Activated CD8-positive, alpha-beta memory T cell treated with anti-CD3 and anti-CD28 coated beads, Interleukin-2, amount 50 U/mL, for 48 hours (primary cell): ENCODE results near the gene ARMH1.

Experiments
- DNase-seq: peaks from one replicate; pipeline ENCODE4 v3.0.0-alpha.2; 2020

ARMH1 gene

GRCh38 chr1:44670751-44671640 lies 3.5 kb upstream of the ARMH1 start:
- DNase-seq: no peak

GRCh38 chr1:44672254-44672955 lies 2.1 kb upstream of the ARMH1 start:
- DNase-seq: no peak

DNA sequence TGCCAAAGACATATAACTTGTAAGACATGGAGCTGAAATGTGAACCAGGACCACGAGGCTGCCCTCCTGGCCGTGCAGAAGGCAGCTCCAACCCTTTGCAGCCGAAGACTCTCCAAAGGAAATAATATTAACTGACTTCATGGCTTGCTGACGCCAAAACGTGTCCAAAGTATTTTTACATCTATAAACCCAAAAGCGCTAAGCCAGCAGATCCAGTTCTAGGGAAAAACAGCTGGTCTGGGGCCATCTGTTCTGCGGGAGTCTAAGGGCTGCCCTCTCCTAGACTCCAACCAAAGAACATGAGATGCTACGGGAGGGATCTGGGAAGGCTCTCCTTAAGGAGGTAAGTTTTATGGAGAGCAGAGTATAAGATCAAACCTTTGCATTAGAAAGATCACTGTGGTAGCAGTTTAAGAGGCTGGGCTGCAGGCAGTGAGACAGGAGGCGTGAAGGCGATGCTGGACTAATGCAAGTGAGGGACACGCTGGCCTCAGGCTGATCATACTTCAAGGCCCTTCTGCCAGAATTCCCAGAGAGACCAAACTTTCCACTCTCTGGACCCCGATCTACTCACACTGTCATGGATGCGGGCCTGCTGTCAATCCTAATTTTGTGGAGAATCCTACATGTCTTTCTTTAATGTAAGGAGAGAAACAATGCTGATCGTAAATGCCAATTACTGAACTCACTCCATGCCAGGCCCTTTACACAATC lies 1.4 kb upstream of the ARMH1 start:
- DNase-seq: no peak

- no peak for DNase-seq
These were observed 820 bp upstream of the ARMH1 start for GRCh38 chr1:44673675-44674112.

DNA sequence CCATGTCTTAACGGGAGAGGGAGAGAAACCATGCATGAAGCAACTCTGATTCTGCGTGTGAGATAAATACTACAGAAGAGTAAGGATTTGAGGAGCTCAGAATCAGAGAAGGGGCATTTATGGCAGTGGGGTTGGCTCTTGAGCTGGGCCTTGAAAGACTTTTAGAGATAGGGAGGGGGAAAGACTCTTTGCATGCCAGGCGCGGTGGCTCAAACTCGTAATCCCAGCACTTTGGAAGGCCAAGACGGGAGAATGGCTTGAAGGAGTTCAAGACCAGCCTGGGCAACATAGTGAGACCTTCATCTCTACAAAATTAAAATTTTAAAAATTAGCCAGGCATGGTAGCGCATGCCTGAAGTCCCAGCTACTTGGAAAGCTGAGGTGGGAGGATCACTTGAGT lies 672 bp downstream of the ARMH1 start:
- DNase-seq: no peak

DNA sequence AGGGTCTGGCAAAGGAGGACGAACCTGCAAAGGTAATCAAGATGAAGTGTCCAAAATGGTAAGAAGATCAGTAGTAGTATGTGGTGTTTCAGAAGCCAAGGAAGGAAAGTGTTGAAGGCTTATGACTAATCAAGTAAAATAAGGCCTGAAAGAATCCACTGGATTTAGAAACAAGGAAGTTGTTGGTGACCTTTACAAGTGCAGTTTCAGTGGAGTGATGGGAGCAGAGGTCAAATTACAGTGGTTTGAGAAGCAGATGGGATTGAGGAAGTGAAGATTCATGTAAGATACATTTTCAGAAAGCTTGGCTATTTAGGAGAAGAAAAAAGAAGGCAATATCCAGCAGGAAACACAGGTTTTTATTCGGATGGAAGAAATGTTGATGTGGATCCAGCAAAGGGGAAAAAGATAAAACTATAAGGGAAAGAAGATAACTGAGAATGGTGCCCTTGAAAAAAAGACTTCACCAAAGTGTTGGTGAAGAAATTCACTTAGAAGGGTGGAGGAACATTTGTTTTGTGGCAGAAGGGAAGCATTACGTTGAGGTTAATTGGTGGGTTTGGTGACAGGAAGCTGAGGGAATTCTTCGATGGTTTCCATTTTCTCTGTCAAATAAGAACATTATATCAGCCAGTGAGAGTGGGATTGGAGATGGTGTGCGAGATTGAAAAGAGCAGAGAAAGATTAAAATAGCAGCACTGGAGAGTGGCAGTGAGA lies 2.1 kb downstream of the ARMH1 start:
- no peak for DNase-seq

GRCh38 chr1:44677201-44677766 lies 2.8 kb downstream of the ARMH1 start:
- DNase-seq: no peak

DNA sequence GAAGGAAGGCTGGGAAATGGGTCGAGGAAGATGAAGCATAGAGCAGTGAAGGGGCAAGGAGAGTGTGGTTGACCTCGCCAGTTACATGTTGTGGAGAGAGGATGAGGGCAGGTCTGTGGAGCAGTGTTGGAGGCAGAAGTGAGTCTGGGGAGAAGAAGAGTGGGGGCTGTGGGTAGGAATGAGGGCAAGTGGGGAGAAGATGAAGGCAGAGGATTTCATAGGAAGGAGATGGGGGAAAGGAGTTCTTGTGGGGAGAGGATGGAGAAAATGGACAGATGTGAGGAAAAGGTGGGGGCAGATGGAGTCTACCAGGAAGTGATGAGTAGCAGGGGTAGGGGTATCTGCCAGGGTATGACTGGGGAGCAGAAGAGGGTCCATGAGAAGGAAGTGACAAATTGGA lies 3.6 kb downstream of the ARMH1 start:
- DNase-seq: no peak

DNA sequence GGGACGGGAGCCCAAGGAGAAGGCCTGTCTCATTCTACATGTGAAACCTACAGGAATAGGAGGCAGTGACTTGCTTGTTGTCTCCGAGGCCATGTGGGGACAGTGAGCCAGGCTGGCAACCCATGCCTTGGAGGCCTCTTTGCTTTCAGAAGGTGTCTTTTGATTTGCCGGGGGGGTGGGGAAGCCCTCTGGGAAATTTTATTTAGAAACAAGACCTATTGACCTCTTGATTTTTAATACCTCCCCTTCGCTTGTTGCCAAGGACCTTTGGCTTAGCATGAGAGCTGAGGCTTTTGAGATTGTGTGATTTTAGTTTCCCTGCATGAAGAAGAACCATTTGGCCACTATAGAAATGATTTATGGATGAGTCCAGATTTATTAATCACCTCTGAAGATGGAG lies 4.1 kb downstream of the ARMH1 start:
- no peak for DNase-seq

DNA sequence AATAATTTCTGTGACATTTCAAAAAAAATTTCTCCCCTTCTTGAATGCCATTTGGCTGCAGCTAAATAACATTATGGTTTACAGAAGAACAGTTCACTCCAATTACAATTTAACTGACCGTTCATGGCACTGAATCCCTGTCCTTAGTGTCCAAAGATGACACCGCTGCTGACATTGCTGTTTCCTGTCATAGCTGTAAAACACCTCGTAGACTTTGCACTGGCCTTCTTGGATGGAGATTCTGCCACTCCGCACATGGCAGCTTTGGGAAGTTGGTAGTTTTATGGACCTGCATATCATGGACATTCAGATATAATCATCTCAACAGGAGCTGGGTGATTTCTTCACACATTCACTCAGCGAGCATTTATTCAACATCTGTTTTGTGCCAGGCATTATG lies 5.0 kb downstream of the ARMH1 start:
- DNase-seq: no peak

GRCh38 chr1:44681905-44682882 lies 7.7 kb downstream of the ARMH1 start:
- no peak for DNase-seq

GRCh38 chr1:44682883-44683265 lies 8.4 kb downstream of the ARMH1 start:
- DNase-seq: no peak

GRCh38 chr1:44684525-44684924 lies 10.0 kb downstream of the ARMH1 start:
- no peak for DNase-seq

DNA sequence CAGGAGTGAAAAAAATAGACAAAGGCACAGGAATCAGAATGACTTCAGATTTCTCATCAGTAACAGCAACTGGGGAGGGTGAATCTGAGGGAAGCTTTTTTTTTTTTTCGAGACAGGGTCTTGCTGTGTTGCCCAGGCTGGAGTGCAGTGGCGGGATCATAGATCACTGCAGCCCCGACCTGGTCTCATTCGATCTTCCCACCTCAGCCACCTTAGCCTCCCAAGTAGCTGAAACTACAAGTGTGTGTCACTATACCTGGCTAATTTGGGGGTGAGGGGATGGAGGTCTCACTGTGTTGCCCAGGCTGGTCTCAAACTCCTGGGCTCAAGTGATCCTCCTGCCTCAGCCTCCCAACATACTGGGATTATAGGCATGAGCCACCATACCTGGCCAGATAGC lies 10.7 kb downstream of the ARMH1 start:
- DNase-seq: no peak

DNA sequence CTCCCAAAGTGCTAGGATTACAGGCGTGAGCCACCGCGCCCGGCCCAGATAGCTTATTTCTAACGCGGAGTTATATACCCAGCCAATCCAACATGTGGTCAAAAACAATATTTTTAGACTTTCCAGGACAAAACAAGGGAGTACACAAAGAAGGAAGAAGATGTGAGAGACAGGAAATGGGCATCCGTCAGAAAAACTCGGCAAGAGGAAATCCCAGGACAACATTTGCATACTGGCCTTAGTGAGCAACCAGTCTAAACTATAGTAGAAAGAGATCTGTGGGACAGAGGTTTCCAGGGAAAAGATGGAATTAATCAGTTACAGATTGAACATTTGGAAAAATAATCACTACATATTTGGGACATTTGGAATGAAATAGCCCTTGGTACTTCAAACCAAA lies 11.4 kb downstream of the ARMH1 start:
- no peak for DNase-seq

DNA sequence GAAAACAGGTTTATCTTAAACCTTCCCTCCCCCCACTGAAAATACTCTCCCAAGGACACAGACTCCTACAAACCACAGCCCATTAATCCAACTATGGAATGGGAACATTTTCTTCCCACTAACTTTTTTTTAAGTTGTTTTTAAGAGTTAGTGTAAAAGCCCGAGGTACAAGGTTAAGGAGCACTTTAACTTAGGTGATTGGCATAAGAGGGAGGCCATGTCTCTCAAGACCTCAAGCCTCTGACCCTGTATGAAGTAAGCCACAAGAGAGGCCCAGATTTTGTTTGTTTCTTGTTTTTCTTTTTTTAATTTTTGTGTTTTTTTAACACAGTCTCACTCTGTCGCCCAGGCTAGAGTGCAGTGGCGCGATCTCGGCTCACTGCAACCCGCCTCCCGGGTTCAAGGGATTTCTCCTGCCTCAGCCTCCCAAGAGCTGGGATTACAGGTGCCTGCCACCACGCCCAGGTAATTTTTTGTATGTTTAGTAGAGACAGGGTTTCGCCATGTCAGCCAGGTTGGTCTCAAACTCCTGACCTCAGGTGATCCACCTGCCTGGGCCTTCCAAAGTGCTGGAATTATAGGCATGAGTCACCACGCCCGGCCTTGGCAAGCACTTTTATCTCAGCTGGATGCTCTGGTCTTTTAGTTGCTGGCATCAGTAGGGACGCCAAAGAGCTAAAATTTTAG lies 14.4 kb downstream of the ARMH1 start:
- DNase-seq: no peak

- no peak for DNase-seq
These were observed 14.9 kb downstream of the ARMH1 start for GRCh38 chr1:44689447-44689765.

GRCh38 chr1:44693159-44693558 lies 18.6 kb downstream of the ARMH1 start:
- DNase-seq: no peak

DNA sequence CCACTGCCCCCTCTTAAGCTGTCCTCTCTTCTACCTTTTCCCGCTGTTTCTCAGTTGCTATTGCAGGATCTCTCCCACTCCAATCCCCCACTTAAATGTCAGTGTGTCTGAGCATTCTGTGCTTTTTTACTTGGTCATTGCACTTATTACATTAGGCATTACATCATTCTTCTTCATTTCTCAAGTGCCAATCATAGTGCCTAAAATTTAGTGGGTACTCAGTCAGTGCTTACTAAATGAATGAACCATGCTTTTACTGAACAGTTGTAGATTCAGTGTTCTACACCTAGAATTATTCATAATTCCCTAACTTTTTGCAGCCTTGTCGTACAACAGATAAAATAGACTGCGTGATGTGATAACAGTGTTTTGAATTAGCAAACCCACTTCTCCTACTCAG lies 19.4 kb downstream of the ARMH1 start:
- no peak for DNase-seq

GRCh38 chr1:44694863-44695478 lies 20.5 kb downstream of the ARMH1 start:
- DNase-seq: no peak

GRCh38 chr1:44695671-44696070 lies 21.2 kb downstream of the ARMH1 start:
- DNase-seq: no peak
